BLaER1 (cell line): ENCODE results near the gene CFTR.

Experiments
- H3K27ac ChIP-seq: shearing (Covaris generic); formaldehyde crosslinking; 2 replicates; pipeline ENCODE4 v1.8.1; 2022
- H3K27me3 ChIP-seq: shearing (Covaris generic); formaldehyde crosslinking; 2 replicates; pipeline ENCODE4 v1.8.1; 2022
- H3K36me3 ChIP-seq: shearing (Covaris generic); formaldehyde crosslinking; 2 replicates; pipeline ENCODE4 v1.8.1; 2022
- H3K4me1 ChIP-seq: shearing (Covaris generic); formaldehyde crosslinking; 2 replicates; pipeline ENCODE4 v1.8.1; 2022
- H3K4me2 ChIP-seq: shearing (Covaris generic); formaldehyde crosslinking; 2 replicates; pipeline ENCODE4 v1.8.1; 2022
- H3K4me3 ChIP-seq: shearing (Covaris generic); formaldehyde crosslinking; 2 replicates; pipeline ENCODE4 v1.8.1; 2022
- H3K9ac ChIP-seq: shearing (Covaris generic); formaldehyde crosslinking; 2 replicates; pipeline ENCODE4 v1.8.1; 2022
- H3K9me3 ChIP-seq: shearing (Covaris generic); formaldehyde crosslinking; 2 replicates; pipeline ENCODE4 v1.8.1; 2022
- H4K20me1 ChIP-seq: shearing (Covaris generic); formaldehyde crosslinking; 2 replicates; pipeline ENCODE4 v1.8.1; 2022
- Cebpa-rat ChIP-seq: shearing (Covaris generic); IDR thresholded peaks from 2 replicates; pipeline ENCODE4 v1.8.1; 2022

CFTR gene

DNA sequence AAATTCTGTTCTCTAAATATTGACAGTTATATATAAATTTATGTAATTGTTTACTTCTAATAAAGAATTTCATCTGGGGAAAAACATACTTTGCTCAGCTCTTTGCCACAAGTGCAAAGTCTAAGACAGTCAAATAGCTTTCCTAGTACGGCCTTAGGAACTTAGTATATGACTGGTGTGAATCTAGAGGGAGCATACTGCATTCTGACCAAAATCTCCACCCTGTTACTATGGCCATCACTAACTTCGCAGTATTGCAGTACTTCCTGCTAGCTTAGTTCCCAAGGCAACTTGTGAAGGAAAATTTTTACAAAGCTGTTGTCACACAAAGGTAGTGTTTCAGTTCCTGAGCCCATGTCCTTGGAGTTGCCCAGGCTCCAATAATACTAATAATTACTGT is 181.5 kb downstream of the CFTR start:
- H4K20me1 ChIP-seq: no peaks in the 10 kb centered on the region

DNA sequence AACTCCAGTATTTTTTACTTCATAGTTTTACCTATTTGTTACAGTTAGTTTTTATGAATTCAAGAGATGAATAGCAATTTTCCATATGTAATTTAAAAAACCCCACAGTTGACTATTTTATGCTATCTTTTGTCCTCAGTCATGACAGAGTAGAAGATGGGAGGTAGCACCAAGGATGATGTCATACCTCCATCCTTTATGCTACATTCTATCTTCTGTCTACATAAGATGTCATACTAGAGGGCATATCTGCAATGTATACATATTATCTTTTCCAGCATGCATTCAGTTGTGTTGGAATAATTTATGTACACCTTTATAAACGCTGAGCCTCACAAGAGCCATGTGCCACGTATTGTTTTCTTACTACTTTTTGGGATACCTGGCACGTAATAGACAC is 184.2 kb downstream of the CFTR start:
- TF ChIP-seq Cebpa-rat: no peak
- no peak overlapping the region for H3K4me3 ChIP-seq
- no peak overlapping the region for H3K4me2 ChIP-seq
- H3K36me3 ChIP-seq: no peaks in the 10 kb centered on the region
- H3K9me3 ChIP-seq: no peaks in the 10 kb centered on the region
- no peaks in the 10 kb centered on the region for H4K20me1 ChIP-seq
- no peak overlapping the region for H3K27ac ChIP-seq
- no peak overlapping the region for H3K9ac ChIP-seq
- H3K4me1 ChIP-seq: 0 out of 2 replicates have a peak, but pooled peaks cover 5% of the 10 kb centered on the region
- H3K27me3 ChIP-seq: no peaks in the 10 kb centered on the region

More for the DNA sequence above, 181.5 kb downstream of the CFTR start:
- Histone ChIP-seq H3K4me3 (no peak overlapping the region), H3K4me2 (no peak overlapping the region), H3K27ac (no peak overlapping the region), H3K27me3 (no peaks in the 10 kb centered on the region), H3K36me3 (no peaks in the 10 kb centered on the region), H3K9ac (no peak overlapping the region), H3K9me3 (no peaks in the 10 kb centered on the region), H3K4me1 (0 out of 2 replicates have a peak, but pooled peaks cover 5% of the 10 kb centered on the region)
- TF ChIP-seq Cebpa-rat: no peak

DNA sequence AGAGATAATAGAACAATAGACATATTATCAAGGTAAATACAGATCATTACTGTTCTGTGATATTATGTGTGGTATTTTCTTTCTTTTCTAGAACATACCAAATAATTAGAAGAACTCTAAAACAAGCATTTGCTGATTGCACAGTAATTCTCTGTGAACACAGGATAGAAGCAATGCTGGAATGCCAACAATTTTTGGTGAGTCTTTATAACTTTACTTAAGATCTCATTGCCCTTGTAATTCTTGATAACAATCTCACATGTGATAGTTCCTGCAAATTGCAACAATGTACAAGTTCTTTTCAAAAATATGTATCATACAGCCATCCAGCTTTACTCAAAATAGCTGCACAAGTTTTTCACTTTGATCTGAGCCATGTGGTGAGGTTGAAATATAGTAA is 185.5 kb downstream of the CFTR start:
- H3K4me1 ChIP-seq: no peaks in the 10 kb centered on the region

DNA sequence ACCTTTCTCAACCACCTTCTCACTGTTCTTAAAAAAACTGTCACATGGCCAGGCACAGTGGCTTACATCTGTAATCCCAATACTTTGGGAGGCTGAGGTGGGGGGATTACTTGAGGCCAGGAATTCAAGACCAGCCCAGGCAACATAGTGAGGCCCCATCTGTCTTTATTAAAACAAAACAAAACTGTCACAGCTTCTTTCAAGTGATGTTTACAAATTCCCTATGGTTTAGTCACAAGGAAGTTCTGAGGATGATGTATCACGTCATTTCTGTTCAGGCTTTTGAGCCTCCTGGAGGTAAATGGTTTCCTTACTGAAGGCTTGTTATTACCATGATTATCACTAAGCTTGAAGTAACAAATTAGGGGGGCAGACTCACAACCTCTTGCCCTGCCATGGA is 186.2 kb downstream of the CFTR start:
- TF ChIP-seq Cebpa-rat: no peak
- no peaks in the 10 kb centered on the region for H3K36me3 ChIP-seq
- no peaks in the 10 kb centered on the region for H4K20me1 ChIP-seq
- no peak overlapping the region for H3K4me3 ChIP-seq
- H3K27me3 ChIP-seq: no peaks in the 10 kb centered on the region
- no peak overlapping the region for H3K9ac ChIP-seq
- H3K9me3 ChIP-seq: no peaks in the 10 kb centered on the region
- H3K4me2 ChIP-seq: no peak overlapping the region
- H3K27ac ChIP-seq: no peak overlapping the region
- no peaks in the 10 kb centered on the region for H3K4me1 ChIP-seq

More for the DNA sequence above, 185.5 kb downstream of the CFTR start:
- H3K36me3 ChIP-seq: no peaks in the 10 kb centered on the region
- no peak overlapping the region for H3K4me2 ChIP-seq
- no peaks in the 10 kb centered on the region for H3K9me3 ChIP-seq
- TF ChIP-seq Cebpa-rat: no peak
- H3K27me3 ChIP-seq: no peaks in the 10 kb centered on the region
- H3K9ac ChIP-seq: no peak overlapping the region
- no peaks in the 10 kb centered on the region for H4K20me1 ChIP-seq
- H3K27ac ChIP-seq: no peak overlapping the region
- H3K4me3 ChIP-seq: no peak overlapping the region

DNA sequence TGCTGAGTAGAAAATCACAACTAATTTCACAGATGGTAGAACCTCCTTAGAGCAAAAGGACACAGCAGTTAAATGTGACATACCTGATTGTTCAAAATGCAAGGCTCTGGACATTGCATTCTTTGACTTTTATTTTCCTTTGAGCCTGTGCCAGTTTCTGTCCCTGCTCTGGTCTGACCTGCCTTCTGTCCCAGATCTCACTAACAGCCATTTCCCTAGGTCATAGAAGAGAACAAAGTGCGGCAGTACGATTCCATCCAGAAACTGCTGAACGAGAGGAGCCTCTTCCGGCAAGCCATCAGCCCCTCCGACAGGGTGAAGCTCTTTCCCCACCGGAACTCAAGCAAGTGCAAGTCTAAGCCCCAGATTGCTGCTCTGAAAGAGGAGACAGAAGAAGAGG is 186.9 kb downstream of the CFTR start:
- Histone ChIP-seq H3K36me3 (no peaks in the 10 kb centered on the region), H3K27me3 (no peaks in the 10 kb centered on the region), H3K9me3 (no peaks in the 10 kb centered on the region), H4K20me1 (no peaks in the 10 kb centered on the region), H3K4me2 (no peak overlapping the region), H3K27ac (no peak overlapping the region), H3K4me3 (no peak overlapping the region), H3K9ac (no peak overlapping the region), H3K4me1 (no peaks in the 10 kb centered on the region)
- no peak for TF ChIP-seq Cebpa-rat

DNA sequence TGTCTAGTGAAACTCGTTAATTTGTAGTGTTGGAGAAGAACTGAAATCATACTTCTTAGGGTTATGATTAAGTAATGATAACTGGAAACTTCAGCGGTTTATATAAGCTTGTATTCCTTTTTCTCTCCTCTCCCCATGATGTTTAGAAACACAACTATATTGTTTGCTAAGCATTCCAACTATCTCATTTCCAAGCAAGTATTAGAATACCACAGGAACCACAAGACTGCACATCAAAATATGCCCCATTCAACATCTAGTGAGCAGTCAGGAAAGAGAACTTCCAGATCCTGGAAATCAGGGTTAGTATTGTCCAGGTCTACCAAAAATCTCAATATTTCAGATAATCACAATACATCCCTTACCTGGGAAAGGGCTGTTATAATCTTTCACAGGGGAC is 187.6 kb downstream of the CFTR start:
- Histone ChIP-seq H3K9me3 (no peaks in the 10 kb centered on the region), H3K36me3 (no peaks in the 10 kb centered on the region), H3K4me1 (no peaks in the 10 kb centered on the region), H4K20me1 (no peaks in the 10 kb centered on the region), H3K9ac (no peak overlapping the region), H3K27me3 (no peaks in the 10 kb centered on the region), H3K27ac (no peak overlapping the region), H3K4me3 (no peak overlapping the region), H3K4me2 (no peak overlapping the region)
- no peak for TF ChIP-seq Cebpa-rat

DNA sequence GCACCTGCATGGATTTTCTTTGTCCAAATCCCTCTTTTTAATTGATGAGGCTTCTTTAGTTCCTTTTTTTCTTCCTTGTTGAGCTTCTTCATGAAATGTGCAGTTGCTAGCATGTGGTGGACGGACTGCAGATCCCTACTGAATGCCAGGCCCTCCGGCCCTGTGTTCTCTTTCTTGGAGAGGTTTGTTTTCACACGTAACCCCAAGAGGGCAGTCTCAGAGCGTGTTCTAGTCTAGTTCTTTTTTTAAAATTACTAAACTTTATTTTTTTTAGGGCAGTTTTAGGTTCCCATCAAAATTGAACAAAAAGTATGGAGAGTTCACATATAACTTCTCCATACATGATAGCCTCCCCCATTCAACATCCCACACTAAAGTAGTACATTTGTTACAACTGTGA is 190.0 kb downstream of the CFTR start:
- H3K36me3 ChIP-seq: no peaks in the 10 kb centered on the region
- no peak overlapping the region for H3K27ac ChIP-seq
- no peaks in the 10 kb centered on the region for H3K27me3 ChIP-seq
- no peaks in the 10 kb centered on the region for H3K9me3 ChIP-seq
- H3K4me3 ChIP-seq: no peak overlapping the region
- H3K4me2 ChIP-seq: no peak overlapping the region
- no peak overlapping the region for H3K9ac ChIP-seq
- H4K20me1 ChIP-seq: no peaks in the 10 kb centered on the region
- no peaks in the 10 kb centered on the region for H3K4me1 ChIP-seq
- no peak for TF ChIP-seq Cebpa-rat

DNA sequence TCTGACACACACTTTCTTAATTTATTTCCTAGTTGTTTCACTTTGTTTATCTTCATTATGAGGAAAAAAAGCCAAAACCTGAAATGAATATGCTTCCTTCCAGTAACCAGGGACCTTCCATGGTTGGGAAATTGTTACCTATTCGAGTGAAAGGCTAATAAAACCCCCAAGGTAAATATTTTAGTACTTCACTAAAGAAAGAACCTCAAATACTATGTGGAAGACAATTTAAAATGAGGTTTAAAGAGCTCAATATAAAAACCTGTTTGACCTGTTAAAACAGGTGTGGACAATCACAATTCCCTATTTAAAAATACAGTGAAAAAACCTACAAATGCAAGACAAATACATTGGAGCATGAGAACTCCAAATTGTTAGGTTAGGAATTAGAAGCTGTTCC is 192.6 kb downstream of the CFTR start:
- H3K4me1 ChIP-seq: no peaks in the 10 kb centered on the region
- no peaks in the 10 kb centered on the region for H3K36me3 ChIP-seq
- no peak overlapping the region for H3K4me3 ChIP-seq
- no peak overlapping the region for H3K27ac ChIP-seq
- no peak for TF ChIP-seq Cebpa-rat
- H4K20me1 ChIP-seq: no peaks in the 10 kb centered on the region
- H3K9me3 ChIP-seq: no peaks in the 10 kb centered on the region
- H3K9ac ChIP-seq: no peak overlapping the region
- H3K27me3 ChIP-seq: no peaks in the 10 kb centered on the region
- H3K4me2 ChIP-seq: no peak overlapping the region

DNA sequence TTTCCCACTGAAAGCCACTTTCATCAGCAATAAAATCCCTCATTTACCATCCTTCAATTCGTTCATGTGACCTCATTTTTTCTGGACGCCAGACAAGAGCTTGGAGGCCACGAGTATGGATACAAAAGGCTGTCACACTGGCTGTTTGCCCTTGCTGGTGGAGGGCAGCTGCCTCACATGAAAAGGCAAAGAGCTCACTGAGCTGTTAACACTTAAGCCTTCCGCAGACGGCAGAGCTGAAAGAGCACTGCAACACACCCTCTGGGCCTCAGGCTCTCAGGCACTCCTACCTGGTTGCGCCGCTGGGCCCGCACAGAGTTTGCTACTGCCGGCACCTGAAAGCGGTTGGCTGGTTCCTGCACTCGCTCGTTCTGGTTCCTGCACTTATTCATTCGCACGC is 193.5 kb downstream of the CFTR start:
- Histone ChIP-seq H3K4me1 (no peaks in the 10 kb centered on the region), H4K20me1 (no peaks in the 10 kb centered on the region), H3K27ac (no peak overlapping the region), H3K9me3 (no peaks in the 10 kb centered on the region), H3K4me2 (no peak overlapping the region), H3K4me3 (no peak overlapping the region), H3K9ac (no peak overlapping the region), H3K36me3 (no peaks in the 10 kb centered on the region), H3K27me3 (no peaks in the 10 kb centered on the region)
- no peak for TF ChIP-seq Cebpa-rat

DNA sequence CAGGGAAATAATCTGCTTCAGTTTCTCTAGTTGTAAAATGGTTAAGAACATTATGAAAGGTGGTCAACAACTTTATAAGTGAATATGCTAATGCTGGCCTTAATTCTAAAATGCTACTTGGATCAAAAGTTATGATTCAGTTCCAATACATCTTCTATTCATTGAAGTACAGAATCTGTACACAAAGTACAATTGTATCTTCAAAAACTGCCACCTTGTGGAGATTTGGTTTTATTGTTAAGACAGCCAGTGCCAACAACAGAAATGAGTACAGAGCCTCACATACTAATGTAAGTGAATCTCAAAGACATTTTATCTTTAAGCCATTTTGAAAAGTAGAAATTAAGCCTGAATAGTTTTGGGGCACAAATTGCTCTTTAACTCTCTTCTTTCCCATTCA is 194.0 kb downstream of the CFTR start:
- Histone ChIP-seq H3K4me1 (no peaks in the 10 kb centered on the region), H3K9ac (no peak overlapping the region)

DNA sequence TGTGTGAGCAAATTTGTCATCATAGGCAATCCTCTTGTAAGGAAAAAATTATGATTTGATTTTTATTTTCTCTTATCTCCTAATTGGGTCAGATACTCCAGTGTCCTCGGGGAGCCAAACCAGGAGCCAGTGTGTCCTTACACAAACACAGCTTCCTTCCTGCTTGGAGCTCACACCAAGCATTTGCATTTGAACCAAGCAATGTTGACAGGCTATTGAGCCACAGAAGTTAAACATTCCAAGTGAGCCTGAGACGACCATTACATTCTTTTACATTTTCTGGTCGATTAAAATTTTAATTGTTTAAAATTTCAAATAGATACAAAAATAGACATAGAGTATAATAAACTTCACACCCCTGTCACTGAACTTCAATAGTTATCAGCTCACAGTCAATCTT is 194.8 kb downstream of the CFTR start:
- no peaks in the 10 kb centered on the region for H3K27me3 ChIP-seq
- H3K27ac ChIP-seq: no peak overlapping the region

More for the DNA sequence above, 194.0 kb downstream of the CFTR start:
- Histone ChIP-seq H3K9me3 (no peaks in the 10 kb centered on the region), H3K27ac (no peak overlapping the region), H4K20me1 (no peaks in the 10 kb centered on the region), H3K4me2 (no peak overlapping the region), H3K27me3 (no peaks in the 10 kb centered on the region), H3K4me3 (no peak overlapping the region), H3K36me3 (no peaks in the 10 kb centered on the region)
- TF ChIP-seq Cebpa-rat: no peak

More for the DNA sequence above, 194.8 kb downstream of the CFTR start:
- Histone ChIP-seq H3K4me3 (no peak overlapping the region), H3K4me2 (no peak overlapping the region), H4K20me1 (no peaks in the 10 kb centered on the region), H3K9ac (no peak overlapping the region), H3K36me3 (no peaks in the 10 kb centered on the region), H3K4me1 (no peaks in the 10 kb centered on the region), H3K9me3 (no peaks in the 10 kb centered on the region)
- TF ChIP-seq Cebpa-rat: no peak
